ENCODE results near the gene STAT5B. TPM values are rescaled to one million over a fixed set of nuclear protein-coding genes. Genes with fewer than 3 reads are reported as not detected.

STAT5B gene
- total and polyA plus RNA-seq, 2 of the 13 experiments (the other 11 are each of a cell fraction or from before 2014, with no cell fraction given) = 21.0 to 42.8 TPM

DNA sequence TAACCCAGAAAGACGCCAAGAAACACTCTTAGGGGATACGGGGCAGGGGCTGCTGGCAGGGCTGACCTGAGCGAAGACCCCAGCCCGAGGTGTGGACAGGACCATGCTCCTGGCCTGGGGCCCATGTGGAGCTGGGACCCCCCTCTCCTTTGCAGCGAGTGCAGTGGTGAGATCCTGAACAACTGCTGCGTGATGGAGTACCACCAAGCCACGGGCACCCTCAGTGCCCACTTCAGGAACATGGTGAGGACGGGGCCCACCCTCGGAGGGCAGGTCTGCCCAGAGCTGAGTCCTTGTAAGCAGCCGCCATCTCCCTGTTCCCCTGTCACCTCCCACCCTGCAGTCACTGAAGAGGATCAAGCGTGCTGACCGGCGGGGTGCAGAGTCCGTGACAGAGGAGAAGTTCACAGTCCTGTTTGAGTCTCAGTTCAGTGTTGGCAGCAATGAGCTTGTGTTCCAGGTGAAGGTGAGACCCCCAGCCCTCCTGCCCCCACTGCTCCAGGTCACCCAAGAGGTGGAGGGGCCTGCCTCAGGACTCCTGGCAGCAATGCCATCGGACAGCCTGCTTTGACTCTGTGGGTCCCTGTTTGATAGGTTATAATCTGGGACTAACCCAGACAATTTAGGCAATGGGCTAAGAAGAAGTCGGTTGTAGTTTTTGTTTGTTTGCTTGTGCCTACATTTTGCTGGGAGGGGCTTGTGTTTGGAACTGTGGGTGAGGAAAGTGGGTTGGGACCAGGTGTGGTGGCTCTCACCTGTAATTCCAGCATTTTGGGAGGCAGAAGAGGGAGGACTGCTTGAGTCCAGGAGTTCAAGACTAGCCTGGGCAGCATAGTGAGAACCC, 28.2 kb upstream of the STAT5B start (continued):
- TF ChIP-seq NFAT5 (CRISPR knock-in tag; IDR thresholded peaks at IDR 0.05) (no peak), SSRP1 (CRISPR knock-in tag; IDR thresholded peaks at IDR 0.05) (no peak), RAD21 (CRISPR knock-in tag; IDR thresholded peaks at IDR 0.05) (no peak), ZBTB1 (CRISPR knock-in tag; IDR thresholded peaks at IDR 0.05; ENCODE audit: borderline replicate concordance) (no peak), TCF7 (IDR thresholded peaks at IDR 0.05; ENCODE audit: low read depth) (peak; percentile 24; the same call in 1 of the 2 replicates), ZNF354B (CRISPR knock-in tag; IDR thresholded peaks at IDR 0.05) (no peak), SIX1 (CRISPR knock-in tag; IDR thresholded peaks at IDR 0.05; ENCODE audit: borderline replicate concordance) (no peak), ZNF274 (CRISPR knock-in tag; IDR thresholded peaks at IDR 0.05) (peak; percentile 62; the same call in 1 of the 2 replicates), NPAS2 (CRISPR knock-in tag; IDR thresholded peaks at IDR 0.05; ENCODE audit: borderline replicate concordance) (no peak), ZNF281 (CRISPR knock-in tag; IDR thresholded peaks at IDR 0.05; ENCODE audit: borderline replicate concordance) (no peak), ZNF83 (CRISPR knock-in tag; IDR thresholded peaks at IDR 0.05; ENCODE audit: borderline replicate concordance) (no peak; the same call in 1 of the 2 replicates), POLR2AphosphoS2 (IDR thresholded peaks at IDR 0.05; ENCODE audit: low read depth, low read length) (no peak), KDM2A (CRISPR knock-in tag; IDR thresholded peaks at IDR 0.05; ENCODE audit: borderline replicate concordance, low read depth) (no peak), ZSCAN22 (CRISPR knock-in tag; IDR thresholded peaks at IDR 0.05) (peak; percentile 91), ZNF577 (CRISPR knock-in tag; IDR thresholded peaks at IDR 0.05; ENCODE audit: borderline replicate concordance, low read depth) (no peak), ZNF773 (CRISPR knock-in tag; IDR thresholded peaks at IDR 0.05; ENCODE audit: borderline replicate concordance) (no peak), KDM5B (CRISPR knock-in tag; IDR thresholded peaks at IDR 0.05; ENCODE audit: borderline replicate concordance) (peak; percentile 58)
- TF ChIP-seq, protein P1, sequence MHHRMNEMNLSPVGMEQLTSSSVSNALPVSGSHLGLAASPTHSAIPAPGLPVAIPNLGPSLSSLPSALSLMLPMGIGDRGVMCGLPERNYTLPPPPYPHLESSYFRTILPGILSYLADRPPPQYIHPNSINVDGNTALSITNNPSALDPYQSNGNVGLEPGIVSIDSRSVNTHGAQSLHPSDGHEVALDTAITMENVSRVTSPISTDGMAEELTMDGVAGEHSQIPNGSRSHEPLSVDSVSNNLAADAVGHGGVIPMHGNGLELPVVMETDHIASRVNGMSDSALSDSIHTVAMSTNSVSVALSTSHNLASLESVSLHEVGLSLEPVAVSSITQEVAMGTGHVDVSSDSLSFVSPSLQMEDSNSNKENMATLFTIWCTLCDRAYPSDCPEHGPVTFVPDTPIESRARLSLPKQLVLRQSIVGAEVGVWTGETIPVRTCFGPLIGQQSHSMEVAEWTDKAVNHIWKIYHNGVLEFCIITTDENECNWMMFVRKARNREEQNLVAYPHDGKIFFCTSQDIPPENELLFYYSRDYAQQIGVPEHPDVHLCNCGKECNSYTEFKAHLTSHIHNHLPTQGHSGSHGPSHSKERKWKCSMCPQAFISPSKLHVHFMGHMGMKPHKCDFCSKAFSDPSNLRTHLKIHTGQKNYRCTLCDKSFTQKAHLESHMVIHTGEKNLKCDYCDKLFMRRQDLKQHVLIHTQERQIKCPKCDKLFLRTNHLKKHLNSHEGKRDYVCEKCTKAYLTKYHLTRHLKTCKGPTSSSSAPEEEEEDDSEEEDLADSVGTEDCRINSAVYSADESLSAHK (CRISPR knock-in tag; IDR thresholded peaks at IDR 0.05; ENCODE audit: borderline replicate concordance) = no peak
